K562 (cell line): ENCODE measurements around the gene ATM. TPM values are rescaled to one million over a fixed set of nuclear protein-coding genes. Genes with fewer than 3 reads are reported as not detected.

Source experiments
- ETV6 ChIP-seq, 3 experiments: fragments of 150-350 bp in 1 of 3; sonication (generic) in 1 of 3; formaldehyde crosslinking in 1 of 3; IDR thresholded peaks; 2 replicates each; pipeline versions ENCODE4 v1.6.1 to v1.8.0; 2014 to 2022; ENCODE audit warnings: borderline replicate concordance in 2 of 3, low read depth in 2 of 3, antibody characterized with exemption in 1 of 3, low read length in 1 of 3, mild to moderate bottlenecking in 1 of 3, missing genetic modification reagents in 1 of 3
- HDAC2 ChIP-seq: fragments of 450-650 bp; IDR thresholded peaks from 2 replicates; pipeline ENCODE4 v1.6.1; 2016; ENCODE audit warnings: mild to moderate bottlenecking
- MAFF ChIP-seq: IDR thresholded peaks from 2 replicates; pipeline ENCODE4 v1.6.1; 2012; ENCODE audit warnings: low read length, improper control_type of control experiment
- POLR2G ChIP-seq: fragments of 200-400 bp; formaldehyde crosslinking; IDR thresholded peaks from 2 replicates; pipeline ENCODE4 v1.6.1; 2017; ENCODE audit warnings: low read depth, mild to moderate bottlenecking, antibody characterized with exemption, low read length, moderate library complexity
- RBBP5 ChIP-seq: fragments of 200-600 bp; sonication (generic); IDR thresholded peaks from 2 replicates; pipeline ENCODE4 v1.6.1; 2012; ENCODE audit warnings: borderline replicate concordance, mild to moderate bottlenecking, low read length, control low read depth, inconsistent platforms; ENCODE audit not compliant: insufficient read depth, poor library complexity, severe bottlenecking
- SAP30 ChIP-seq: fragments of 200-600 bp; sonication (generic); IDR thresholded peaks from 2 replicates; pipeline ENCODE4 v1.6.1; 2012; ENCODE audit warnings: borderline replicate concordance, low read depth, mild to moderate bottlenecking, moderate library complexity, low read length, control low read depth, inconsistent platforms; ENCODE audit not compliant: insufficient read depth, poor library complexity, severe bottlenecking
- SMARCA4 ChIP-seq: fragments of 450-650 bp; IDR thresholded peaks from 2 replicates; pipeline ENCODE4 v1.6.1; 2016
- ZNF140 ChIP-seq: fragments of 250-450 bp; sonication (Bioruptor Pico); IDR thresholded peaks from 2 replicates; pipeline ENCODE4 v1.8.0; 2021; ENCODE audit warnings: moderate library complexity, mild to moderate bottlenecking, inconsistent platforms
- polyA plus RNA-seq, 8 experiments: library from polyadenylated mRNA; depleted of rRNA in 4 of 8; stranded (reverse) in 5 of 8; unstranded in 3 of 8; fragments of >200 nt; fragmentation: Nextera tagmentation in 2 of 8; fragmentation: Illumina TruSeq in 1 of 8; extraction: Ambion mirVana in 2 of 8; extraction: Trizol in 1 of 8; gene quantifications; 2 replicates each; pipeline versions ENCODE4 v1.2.1 to v1.2.3, GENCODE V29; 2011 to 2014; ENCODE audit warnings: inconsistent platforms in 1 of 8, missing spikeins in 1 of 8
- total RNA-seq, 7 experiments: library from RNA; depleted of rRNA in 6 of 7; stranded (reverse); fragments of >200 nt in 6 of 7; fragmentation: Illumina TruSeq in 2 of 7; extraction: Trizol in 2 of 7; gene quantifications; 2 replicates each; pipeline versions ENCODE4 v1.2.1 to v1.2.3, GENCODE V29; 2011 to 2021; ENCODE audit warnings: low replicate concordance in 1 of 7
- TF ChIP-seq, protein P1 (sequence below), 2 experiments: fragments of 450-650 bp in 1 of 2; sonication (generic) in 1 of 2; formaldehyde crosslinking in 1 of 2; IDR thresholded peaks; 2 replicates each; pipeline versions ENCODE4 v1.7.1 to v1.9.0; 2016 to 2022; ENCODE audit warnings: inconsistent platforms in 1 of 2, mild to moderate bottlenecking in 1 of 2, missing genetic modification reagents in 1 of 2
- TF ChIP-seq, protein P2 (sequence below): sonication (generic); formaldehyde crosslinking; IDR thresholded peaks from 2 replicates; pipeline ENCODE4 v1.8.0; 2022; ENCODE audit warnings: missing genetic modification reagents, mild to moderate bottlenecking, moderate library complexity, borderline replicate concordance

Gene ATM
- total and polyA plus RNA-seq, 9 of the 15 experiments (the other 6 are each of a cell fraction or from before 2014, with no cell fraction given), result 8.3 to 46.8 (median 26.2) TPM

DNA sequence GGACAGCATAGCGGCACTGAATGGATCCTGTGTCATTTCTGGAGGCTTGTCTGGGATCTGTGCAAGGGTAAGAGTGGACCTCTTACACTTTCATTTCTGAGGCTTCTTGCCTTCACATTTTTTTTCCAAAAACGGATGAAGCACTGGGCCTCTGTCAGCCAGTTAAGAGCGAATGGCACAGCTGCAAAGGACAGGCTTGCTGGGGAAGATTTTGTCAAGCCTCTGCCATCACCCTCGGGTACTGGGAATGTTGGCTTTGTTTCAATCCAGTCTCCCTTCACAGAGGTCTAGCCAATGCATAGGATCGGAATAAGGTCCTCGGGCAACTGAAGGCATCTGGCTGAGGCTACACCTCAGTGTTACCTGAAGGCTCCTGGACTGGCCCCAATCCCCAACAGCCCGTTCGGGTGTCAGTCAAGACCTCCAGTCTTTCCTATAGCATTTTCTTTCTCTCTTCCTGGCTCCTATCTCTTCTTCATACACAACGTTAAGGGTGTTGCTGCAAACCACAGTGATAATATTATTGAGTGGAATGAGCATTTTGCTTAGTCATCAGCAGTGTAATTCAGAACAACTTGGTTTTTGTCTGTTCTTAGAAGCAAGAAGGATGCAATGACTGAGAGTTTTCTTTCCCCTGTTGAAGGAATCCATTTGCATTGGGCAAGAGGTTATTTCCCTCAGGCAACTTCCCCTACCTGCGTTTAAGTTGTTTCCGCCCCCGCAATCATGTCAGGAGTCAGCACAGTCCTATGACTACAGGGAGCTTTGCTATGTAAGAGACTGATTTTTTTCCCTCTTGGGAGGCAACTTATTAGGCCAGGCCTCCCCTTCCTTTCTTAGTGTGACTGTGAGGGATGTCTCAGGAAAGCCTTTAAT, 23.2 kb upstream of the ATM start (continued):
- TF ChIP-seq, protein P1, sequence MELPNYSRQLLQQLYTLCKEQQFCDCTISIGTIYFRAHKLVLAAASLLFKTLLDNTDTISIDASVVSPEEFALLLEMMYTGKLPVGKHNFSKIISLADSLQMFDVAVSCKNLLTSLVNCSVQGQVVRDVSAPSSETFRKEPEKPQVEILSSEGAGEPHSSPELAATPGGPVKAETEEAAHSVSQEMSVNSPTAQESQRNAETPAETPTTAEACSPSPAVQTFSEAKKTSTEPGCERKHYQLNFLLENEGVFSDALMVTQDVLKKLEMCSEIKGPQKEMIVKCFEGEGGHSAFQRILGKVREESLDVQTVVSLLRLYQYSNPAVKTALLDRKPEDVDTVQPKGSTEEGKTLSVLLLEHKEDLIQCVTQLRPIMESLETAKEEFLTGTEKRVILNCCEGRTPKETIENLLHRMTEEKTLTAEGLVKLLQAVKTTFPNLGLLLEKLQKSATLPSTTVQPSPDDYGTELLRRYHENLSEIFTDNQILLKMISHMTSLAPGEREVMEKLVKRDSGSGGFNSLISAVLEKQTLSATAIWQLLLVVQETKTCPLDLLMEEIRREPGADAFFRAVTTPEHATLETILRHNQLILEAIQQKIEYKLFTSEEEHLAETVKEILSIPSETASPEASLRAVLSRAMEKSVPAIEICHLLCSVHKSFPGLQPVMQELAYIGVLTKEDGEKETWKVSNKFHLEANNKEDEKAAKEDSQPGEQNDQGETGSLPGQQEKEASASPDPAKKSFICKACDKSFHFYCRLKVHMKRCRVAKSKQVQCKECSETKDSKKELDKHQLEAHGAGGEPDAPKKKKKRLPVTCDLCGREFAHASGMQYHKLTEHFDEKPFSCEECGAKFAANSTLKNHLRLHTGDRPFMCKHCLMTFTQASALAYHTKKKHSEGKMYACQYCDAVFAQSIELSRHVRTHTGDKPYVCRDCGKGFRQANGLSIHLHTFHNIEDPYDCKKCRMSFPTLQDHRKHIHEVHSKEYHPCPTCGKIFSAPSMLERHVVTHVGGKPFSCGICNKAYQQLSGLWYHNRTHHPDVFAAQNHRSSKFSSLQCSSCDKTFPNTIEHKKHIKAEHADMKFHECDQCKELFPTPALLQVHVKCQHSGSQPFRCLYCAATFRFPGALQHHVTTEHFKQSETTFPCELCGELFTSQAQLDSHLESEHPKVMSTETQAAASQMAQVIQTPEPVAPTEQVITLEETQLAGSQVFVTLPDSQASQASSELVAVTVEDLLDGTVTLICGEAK (IDR thresholded peaks at IDR 0.05), result 0 out of 2 replicates have a peak, but pooled peaks have one; percentile 29
- TF ChIP-seq, protein P1 (CRISPR knock-in tag; IDR thresholded peaks at IDR 0.05), result no peak
- TF ChIP-seq HDAC2, result peak; percentile 61; the same call in 1 of the 2 replicates
- TF ChIP-seq SAP30, result no peak
- TF ChIP-seq POLR2G, result no peak
- no peak for TF ChIP-seq RBBP5
- no peak for TF ChIP-seq ZNF140
- peak; percentile 94 for TF ChIP-seq MAFF
- TF ChIP-seq SMARCA4, result peak; percentile 76
- TF ChIP-seq, protein P2, sequence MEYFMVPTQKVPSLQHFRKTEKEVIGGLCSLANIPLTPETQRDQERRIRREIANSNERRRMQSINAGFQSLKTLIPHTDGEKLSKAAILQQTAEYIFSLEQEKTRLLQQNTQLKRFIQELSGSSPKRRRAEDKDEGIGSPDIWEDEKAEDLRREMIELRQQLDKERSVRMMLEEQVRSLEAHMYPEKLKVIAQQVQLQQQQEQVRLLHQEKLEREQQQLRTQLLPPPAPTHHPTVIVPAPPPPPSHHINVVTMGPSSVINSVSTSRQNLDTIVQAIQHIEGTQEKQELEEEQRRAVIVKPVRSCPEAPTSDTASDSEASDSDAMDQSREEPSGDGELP, result no peak
- 0 out of 4 replicates have a peak, but pooled peaks of 1 of the 2 experiments have one; percentile 55 for TF ChIP-seq ETV6 (IDR thresholded peaks at IDR 0.05; ENCODE audit: borderline replicate concordance in 1 of 2, low read depth in 2 of 2, low read length in 1 of 2)
- TF ChIP-seq ETV6 (CRISPR knock-in tag; IDR thresholded peaks at IDR 0.05; ENCODE audit: borderline replicate concordance), result no peak
